Vagina (tissue), 2 donors: ENCODE results near the gene CHRDL2.

Experiments
- POLR2A ChIP-seq, 2 donors: fragments of 450-650 bp; IDR thresholded peaks; one replicate each; pipeline ENCODE4 v1.6.1; 2017; ENCODE audit warnings: antibody characterized with exemption in 2 of 2, mild to moderate bottlenecking in 2 of 2, moderate library complexity in 2 of 2
- TF ChIP-seq, protein P1 (sequence below), 3 experiments: fragments of 450-650 bp in 2 of 3; fragments of 200-600 bp in 1 of 3; sonication (generic) in 1 of 3; IDR thresholded peaks; one replicate each; pipeline ENCODE4 v1.5.1; 2017 to 2019; ENCODE audit warnings: antibody characterized with exemption in 3 of 3, mild to moderate bottlenecking in 2 of 3, moderate library complexity in 2 of 3

DNA sequence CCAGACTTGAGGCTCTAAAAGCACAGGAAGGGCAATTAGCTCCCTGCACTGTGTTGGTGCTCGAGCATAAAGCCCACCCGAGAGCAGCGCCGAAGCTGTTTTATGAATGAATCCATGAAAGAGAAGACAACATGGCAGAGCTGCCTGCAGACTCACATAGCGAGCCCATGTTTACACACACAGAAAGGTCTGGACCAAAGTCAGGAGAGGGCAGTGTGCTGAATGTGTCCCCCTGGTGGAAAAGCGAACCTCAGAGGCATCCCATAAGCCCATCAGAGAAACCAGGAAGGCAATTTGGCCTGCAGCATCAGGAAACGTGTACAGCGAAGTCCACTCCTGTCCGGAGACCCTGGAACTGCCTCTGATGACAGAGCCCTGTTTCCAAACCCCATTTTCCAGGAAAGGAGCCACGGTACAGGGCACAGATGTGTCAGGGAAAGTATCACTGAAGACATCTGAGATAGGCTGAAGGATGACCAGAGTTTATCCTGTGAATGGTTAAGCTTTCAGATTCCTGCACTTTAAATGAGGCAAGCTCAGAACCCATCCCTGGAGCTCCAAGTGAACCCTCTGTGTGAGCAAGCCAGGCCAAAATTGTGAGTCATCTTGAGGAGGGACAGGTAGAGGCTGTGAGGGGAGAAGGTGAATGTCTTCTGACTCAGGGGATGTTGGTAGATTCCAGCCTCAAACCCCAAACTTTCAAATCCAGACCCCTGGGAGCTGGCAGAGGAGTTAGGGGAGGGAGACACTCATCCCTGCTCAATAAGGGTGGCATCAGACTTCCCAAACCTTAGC is 36.9 kb downstream of the CHRDL2 start:
- TF ChIP-seq POLR2A (IDR thresholded peaks at IDR 0.05), result no peak
- TF ChIP-seq, protein P1, sequence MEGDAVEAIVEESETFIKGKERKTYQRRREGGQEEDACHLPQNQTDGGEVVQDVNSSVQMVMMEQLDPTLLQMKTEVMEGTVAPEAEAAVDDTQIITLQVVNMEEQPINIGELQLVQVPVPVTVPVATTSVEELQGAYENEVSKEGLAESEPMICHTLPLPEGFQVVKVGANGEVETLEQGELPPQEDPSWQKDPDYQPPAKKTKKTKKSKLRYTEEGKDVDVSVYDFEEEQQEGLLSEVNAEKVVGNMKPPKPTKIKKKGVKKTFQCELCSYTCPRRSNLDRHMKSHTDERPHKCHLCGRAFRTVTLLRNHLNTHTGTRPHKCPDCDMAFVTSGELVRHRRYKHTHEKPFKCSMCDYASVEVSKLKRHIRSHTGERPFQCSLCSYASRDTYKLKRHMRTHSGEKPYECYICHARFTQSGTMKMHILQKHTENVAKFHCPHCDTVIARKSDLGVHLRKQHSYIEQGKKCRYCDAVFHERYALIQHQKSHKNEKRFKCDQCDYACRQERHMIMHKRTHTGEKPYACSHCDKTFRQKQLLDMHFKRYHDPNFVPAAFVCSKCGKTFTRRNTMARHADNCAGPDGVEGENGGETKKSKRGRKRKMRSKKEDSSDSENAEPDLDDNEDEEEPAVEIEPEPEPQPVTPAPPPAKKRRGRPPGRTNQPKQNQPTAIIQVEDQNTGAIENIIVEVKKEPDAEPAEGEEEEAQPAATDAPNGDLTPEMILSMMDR (IDR thresholded peaks at IDR 0.05), result no peak
